ENCODE data around the gene DYSF.

Gene DYSF

DNA sequence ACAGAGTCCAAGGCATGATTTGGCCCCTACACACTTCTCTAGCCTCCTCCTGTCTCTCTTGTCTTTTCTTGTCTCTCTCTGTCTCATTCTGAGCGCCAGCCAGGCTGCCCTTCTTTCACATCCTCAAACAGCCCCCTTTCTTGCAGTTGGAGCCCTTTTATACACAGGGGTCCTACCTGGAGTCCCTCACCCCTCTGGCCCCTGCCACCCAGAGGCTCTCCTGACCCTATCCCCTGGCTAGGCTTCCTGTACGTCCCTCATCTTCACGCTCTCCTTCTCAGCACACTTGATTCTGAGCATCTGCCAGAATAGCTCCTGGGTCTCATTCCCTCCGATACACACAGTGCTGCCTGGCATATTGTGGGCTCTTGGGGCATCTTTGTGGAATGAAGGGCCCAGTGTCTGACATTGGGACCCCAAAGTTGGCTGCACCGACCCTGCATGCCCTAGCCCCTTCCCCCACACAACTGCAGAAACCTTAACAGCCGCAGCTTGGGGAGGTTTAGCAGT is 261.9 kb downstream of the DYSF start:
- no peak for DNase-seq

DNA sequence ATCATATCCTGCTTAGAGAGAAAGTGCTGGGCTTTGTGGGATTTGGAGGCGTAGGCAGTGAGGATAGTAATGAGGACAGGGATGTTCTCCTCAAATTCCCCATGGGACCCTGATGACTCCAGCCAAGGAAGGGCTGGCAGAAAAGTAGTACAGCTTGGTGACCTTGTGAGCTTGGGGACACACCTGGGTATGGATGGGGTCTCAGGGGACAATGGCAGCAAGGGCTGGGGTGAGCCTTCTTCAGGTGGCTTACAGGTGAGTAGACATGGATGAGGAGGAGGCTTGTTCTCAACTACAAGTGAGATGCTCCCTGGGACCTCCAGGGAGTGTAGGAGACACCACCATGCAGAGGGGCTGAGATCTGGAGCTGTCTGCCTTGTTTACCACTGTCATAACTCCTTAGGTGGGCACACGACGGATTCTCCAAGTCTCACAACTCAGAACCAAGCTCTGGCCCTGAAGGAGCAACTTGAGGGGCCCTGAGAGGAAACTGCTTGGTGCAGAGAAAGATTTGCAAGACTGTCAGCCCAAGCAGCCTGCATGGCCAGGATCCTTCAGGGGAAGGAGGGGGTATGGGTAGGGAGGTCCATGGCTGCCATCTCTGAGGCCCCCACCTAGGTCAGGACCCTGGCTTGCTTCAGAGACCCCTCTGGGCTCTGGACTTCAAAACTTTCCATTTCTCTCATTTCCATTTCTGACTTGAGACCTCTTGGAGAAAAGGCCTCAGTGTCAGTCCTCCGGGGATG is 262.8 kb downstream of the DYSF start:
- no peak for DNase-seq

DNA sequence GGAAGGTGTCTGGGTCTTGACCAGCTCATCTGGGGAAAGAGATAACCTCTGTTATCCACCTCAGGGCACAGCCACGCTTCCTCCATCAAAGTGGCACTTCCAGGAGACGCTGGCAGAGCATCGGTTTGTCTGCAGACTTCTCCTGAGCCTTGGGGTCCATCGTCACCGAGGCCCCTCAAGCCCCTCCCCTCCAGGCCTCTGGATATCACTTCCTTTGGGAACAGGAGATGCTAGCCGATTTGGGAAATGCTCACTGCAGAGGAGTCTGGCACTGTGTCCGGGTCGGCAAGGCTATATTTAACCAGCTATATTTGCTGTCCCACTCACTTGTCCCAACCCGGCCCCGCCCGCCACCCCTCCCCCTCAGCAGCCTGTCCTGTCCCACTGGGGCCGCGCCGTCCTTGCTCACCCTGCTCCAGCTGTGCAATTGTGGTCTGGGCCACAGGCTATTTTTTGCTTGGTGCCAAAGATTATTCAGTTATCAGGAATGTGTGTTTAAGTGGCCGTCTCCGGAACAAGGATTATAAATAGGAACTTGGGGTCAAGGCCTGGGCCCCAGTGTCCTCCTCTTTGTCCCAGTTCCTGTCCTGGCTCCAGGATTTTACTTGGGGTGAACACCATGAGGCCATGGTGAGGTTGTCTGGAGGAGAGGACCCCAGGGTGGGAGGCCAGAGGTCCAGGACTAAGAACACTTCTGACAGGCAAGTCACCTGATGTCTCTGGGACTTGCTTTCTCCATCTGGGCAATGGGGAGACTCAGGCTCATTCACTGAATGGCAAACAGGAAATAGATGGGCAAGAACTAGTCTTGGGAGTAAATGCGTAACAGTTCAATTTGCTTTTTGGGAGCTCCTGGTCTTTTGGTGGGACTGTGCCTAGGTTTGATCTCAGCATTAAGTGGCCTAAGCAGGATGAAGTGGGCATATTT is 263.6 kb downstream of the DYSF start:
- no peak for DNase-seq

DNA sequence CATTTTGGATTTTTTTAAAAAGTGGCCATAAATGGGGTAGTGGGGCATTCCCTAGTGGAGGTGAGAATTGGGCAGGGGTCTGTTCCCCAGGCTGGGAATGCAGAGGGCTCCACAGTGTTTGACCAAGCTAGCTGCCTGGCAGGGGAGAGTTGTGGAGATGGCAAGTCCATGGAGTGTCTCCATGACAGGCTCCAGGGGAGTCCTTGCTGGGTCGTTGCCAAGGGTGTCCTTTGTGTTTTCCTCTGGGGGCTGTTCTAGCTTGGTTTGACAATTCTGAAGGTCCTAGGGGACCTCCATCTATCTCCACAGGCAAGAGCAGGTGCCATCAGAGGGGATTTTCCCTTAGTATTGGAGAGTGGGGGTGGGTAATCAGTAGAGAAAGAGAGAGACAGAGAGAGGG is 265.3 kb downstream of the DYSF start:
- DNase-seq, result no peak

DNA sequence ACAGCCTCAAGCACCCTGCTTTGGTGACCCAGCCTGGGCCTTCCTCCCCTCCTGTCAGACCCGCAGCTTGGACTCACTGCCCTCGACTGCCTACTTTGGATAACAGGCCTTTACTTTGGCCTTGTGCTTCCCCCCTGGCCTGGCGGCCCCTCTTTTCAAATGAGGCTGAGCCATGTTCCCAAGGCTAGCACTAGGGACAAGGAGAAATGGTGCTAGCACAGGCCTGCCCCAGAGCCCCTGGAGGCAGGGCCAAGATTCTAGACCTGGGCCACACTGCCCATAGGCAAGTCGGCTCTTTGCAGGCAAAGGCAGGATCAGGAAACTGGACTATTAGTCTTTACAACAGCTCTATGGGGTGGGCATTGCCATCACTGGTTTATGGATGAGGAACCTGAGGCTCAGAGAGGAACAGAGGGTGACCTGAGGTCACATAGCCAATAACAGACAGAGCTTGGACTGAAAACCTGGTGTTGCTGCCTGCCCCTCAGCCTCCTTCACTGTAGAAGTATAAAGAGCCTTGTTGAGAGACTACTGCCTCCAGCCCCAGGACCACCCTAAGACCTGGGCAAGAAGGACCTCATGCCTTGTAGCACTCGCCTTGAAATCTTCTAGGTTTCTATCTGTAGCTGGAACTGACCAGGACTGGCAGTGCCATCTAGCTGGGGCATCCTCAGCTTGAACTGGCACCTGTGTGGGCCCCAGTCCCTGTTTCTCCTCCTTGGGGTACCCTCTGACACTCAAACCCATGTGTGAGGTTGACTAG is 266.3 kb downstream of the DYSF start:
- DNase-seq, result no peak

DNA sequence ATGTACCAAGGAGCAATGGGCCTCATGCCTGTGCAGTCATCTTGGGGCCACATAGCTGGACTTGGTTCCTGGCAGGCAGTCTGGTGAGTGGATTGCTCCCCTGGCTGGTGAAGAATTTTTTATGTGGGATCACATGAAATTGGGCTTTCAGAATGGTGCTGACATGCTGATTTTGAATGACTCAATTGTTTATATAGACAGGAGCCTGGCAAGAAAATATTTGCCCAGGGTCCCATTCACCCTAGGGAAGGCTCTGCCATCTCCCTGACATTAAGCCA is 266.9 kb downstream of the DYSF start:
- DNase-seq, result no peak

DNA sequence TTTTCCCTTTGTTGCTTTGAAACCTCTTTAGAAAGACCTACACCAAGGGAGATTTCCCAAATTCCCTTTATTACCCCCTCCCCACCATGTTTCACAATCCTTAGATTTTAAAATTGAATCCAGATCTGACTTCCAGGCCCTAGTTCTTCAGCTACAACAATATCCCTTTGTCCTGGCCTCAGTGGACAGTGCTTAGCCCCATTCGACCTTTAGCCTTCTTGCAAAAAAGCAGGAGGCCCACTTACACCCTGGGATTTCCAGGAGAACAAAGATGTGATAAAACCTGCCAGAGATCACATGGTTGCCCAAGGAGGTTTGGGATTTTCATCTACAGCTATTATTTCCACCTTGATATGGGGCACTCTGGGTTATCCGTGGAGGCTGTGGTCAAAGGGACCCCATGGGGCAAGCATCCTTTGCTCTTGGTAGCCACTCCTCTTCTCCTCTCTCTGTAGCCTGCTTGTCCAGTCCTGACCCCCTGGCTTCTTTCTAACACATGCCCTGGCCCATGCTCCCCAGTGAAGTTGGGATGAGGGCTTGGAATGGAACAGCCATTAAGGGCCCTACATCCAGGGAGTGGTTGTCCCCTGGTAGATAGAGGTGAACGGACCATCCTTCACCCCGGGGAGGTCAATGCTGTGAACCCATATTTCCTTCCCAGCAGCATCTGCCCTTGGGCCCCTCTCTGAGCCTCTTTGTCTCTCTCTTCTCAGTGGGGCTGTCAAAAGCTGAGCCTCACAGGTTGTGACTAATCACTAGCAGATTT is 267.4 kb downstream of the DYSF start:
- no peak for DNase-seq

DNA sequence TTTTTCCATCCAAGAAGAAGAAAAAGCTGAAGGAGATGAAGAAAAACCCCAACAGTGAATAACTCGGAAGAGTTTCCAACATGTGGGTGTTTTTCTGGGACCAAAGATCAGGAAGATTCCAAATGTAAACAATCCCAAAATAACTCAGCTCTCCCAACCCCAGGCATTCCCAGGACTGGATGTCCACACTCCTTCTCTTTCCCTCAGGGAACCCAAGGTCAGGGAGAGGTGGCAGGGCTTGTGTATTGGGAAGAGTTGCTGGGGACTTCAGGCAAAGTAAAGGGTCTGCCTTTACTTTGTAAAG is 268.0 kb downstream of the DYSF start:
- no peak for DNase-seq

DNA sequence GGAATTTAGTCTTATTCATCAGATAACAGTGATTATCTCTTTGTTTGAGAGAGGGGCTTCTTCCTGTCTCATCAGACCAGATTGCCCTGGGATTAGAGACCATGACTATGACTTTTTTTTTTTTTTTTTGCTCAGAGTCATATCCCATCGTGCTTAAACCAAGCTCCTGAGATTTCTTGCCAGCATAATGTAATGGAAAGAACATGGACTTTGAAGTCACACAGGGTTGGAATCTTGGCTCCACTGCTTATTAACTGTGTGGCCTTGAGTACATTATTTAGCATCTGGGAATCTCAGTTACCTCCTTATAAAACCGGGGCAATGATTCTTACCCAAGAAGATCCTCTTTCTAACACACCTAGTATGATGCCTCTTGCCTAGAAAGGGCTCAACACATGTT is 268.3 kb downstream of the DYSF start:
- no peak for DNase-seq

DNA sequence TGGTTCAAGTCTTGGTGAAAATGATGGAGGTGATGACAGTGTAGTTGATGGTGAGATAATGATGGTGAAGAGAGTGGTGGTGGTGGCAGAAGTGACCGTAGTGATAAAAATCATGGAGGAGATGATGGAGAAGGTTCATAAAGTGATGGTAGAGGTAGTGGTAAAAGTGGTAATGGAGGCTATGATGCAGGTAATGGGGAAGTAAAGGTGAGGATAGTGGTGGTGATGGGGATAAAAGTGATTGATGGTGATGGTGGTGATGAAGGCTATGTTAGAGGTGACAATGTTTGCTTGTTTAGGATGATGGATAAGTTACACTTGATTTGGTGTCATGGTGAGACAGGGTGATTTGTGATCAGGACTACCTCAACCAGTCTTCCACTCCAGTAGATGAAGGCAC is 268.9 kb downstream of the DYSF start:
- DNase-seq, result no peak

DNA sequence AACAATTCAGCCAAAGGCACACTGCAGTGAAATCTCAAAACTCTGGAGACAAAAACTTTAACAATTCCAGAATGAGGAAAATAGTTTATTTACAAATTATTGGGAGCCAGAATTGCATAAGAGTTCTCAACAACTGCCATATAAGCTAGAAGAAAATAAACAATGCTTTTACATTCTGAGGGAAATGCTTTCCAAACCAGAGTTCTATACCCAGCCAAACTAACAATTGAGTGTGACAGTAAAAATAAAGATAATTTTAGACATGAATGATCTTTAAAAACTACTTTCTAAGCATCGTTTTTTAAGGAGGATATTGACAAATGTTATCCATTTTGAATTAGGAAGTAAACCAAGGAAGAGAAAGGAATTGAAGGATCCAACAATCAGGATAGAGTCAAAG is 271.4 kb downstream of the DYSF start:
- no peak for DNase-seq

DNA sequence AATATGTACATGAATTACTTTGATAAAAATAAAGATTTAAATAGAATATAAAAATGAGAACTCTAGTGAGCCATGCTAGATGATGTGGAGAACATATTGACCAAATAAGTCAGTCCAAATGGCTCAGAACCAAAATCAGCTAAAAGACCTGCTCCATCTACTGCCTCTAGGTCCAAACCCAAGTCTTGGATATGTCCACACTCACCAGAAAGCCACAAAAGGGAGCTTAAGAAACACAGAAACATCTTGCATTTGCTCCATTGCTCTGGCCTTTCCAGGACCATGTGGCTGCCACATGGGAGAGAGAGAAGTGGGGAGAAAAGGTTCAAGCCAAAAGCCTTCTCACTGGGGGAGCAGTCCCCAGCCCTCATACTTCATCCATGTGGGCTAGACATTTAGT is 272.5 kb downstream of the DYSF start:
- DNase-seq, result no peak

DNA sequence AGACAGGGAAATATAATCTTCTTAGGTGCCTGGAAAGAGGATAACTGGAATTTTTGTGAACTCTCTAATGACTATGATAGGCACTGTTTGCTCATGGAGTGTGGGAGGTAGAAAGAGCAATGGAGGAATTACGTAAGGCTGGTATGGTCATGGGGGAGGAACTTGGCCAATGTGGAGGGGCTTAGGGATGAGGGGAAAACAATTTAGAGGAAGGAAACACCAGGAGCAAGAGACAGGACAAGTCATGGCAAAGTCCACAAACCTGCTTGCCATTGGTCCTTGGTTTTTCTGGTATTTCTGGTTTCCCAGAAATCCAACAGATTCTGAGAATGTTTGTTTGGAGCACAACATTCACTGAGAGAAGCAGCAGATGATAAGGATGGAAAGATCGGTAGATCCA is 274.2 kb downstream of the DYSF start:
- DNase-seq, result no peak

DNA sequence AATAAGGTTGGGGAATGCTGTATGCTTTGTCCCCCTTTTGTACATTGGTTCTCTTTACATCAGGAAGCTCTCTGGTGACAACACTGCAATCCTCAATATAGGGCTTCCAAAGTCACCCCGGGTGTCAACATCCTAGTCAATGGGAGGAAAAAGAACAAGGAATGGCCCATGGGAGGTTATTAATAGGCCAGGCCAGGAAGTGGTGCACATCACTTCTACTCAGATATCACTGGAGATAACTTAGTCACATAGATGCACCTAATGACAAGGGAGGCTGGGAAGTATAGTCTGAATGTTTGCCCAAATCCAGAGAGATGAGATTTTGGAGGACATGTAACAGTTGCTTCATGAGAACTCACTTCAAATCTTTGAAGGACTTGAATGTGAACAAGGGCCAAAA is 274.7 kb downstream of the DYSF start:
- no peak for DNase-seq

DNA sequence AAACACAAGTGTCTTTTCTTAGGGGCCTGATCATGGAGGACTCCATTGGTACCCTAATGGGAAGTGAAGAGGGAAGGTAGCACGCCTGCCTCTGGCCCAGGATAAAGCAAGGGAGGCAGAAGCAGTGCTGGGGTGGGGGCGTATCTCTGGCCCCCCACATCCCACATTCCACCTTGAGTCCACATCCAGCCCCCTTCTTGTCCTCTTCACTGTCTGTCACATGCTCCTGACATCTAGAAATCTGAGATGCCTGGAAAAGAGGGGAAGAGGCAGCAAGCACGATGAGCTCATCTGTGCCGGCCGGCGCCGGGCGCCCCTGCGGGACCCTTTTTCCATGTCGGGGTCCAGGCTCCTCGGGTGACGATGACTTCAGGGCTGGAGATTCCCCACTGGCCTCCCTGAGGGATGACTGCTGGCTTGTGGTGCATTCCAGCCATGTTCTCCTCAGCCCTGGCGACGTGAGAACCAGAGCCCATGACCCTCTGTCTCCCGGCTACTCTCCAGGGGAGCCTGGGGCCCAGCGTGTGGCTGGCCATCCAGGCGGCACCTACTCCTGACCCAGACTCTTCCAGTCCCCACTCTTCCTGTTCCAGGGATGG is 277.5 kb downstream of the DYSF start:
- no peak for DNase-seq

DNA sequence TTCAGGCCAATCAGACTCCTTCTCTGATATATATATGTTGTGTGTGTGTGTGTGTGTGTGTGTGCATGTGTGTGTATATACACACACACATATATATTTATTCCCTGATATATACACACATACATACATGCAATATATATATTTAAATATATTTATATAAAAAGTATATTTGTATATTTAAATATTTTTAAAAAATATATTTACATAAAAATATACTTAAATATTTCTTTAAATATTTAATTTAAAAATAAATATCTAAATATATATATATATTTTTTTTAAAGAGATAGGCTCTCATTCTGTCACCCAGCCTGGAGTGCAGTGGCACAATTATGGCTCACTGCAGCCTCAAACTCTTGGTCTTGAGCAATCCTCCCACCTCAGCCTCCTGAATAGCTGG is 281.3 kb downstream of the DYSF start:
- no peak for DNase-seq

DNA sequence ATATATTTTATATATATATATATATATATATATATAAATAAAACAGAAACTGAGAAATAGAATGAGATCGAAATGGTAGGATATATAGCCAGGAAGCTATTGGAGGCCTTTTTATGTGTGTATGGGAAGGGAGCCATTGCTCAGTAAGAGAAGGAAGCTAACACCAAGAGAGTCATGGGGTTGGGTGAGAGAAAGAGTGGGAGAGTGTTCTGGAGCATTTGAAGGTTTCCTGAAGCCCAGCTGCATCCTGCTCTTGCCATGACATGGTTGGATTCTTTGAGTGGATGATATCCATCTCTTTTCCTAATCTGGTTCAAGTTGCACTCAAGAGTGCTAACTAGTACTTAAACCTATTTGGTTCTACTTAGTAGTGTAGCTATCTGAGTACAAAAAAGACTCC is 282.3 kb downstream of the DYSF start:
- DNase-seq, result no peak
